Heart left ventricle (tissue), 16 donors: ENCODE measurements around the gene APOC4. TPM values are rescaled to one million over a fixed set of nuclear protein-coding genes. Genes with fewer than 3 reads are reported as not detected.
A peak's percentile ranks its signal among the peaks of the same experiment; 100 is the strongest.

Experiments used
- ATAC-seq, 4 donors: fragments of 200-7000 bp; cut with Tn5 transposase; one replicate each; pipeline ENCODE4 v1.9.1; 2020 to 2022; ENCODE audit warnings: moderate library complexity in 4 of 4, mild to moderate bottlenecking in 3 of 4, moderate number of reproducible peaks in 1 of 4
- DNase-seq, 5 donors: peaks; one replicate each; pipeline ENCODE4 v3.0.0-alpha.2; 2020
- H3K27ac ChIP-seq, 12 donors: fragments of 200-600 bp; sonication (generic) in 4 of 12; one replicate each; pipeline versions ENCODE4 v1.5.0 to v1.8.0; 2016 to 2022; ENCODE audit warnings: mild to moderate bottlenecking in 2 of 12
- H3K27me3 ChIP-seq, 9 donors: fragments of 200-600 bp; sonication (generic) in 2 of 9; one replicate each; pipeline versions ENCODE4 v1.5.1 to v1.8.0; 2016 to 2022; ENCODE audit warnings: mild to moderate bottlenecking in 3 of 9
- H3K36me3 ChIP-seq, 9 donors: fragments of 200-600 bp; sonication (generic) in 2 of 9; one replicate each; pipeline versions ENCODE4 v1.5.0 to v1.8.0; 2018 to 2022; ENCODE audit warnings: mild to moderate bottlenecking in 2 of 9
- H3K4me1 ChIP-seq, 12 donors: fragments of 200-600 bp; sonication (generic) in 4 of 12; one replicate each; pipeline versions ENCODE4 v1.5.0 to v1.8.0; 2016 to 2022; ENCODE audit warnings: mild to moderate bottlenecking in 3 of 12
- H3K4me3 ChIP-seq, 12 donors: fragments of 200-600 bp; sonication (generic) in 4 of 12; one replicate each; pipeline versions ENCODE4 v1.5.0 to v1.8.0; 2017 to 2022; ENCODE audit warnings: mild to moderate bottlenecking in 9 of 12, moderate library complexity in 4 of 12
- H3K9me3 ChIP-seq, 12 donors: fragments of 200-600 bp; sonication (generic) in 4 of 12; one replicate each; pipeline versions ENCODE4 v1.5.0 to v1.8.0; 2016 to 2022; ENCODE audit warnings: mild to moderate bottlenecking in 1 of 12
- CTCF ChIP-seq, 12 donors: fragments of 200-600 bp; sonication (generic) in 4 of 12; IDR thresholded peaks; one replicate each; pipeline versions ENCODE4 v1.5.0 to v1.8.0; 2018 to 2022; ENCODE audit warnings: antibody characterized with exemption in 12 of 12, mild to moderate bottlenecking in 5 of 12
- POLR2A ChIP-seq, 2 donors: fragments of 450-650 bp; IDR thresholded peaks; one replicate each; pipeline ENCODE4 v1.6.1; 2017; ENCODE audit warnings: antibody characterized with exemption in 2 of 2, mild to moderate bottlenecking in 2 of 2, moderate library complexity in 2 of 2
- WGBS, 4 donors: extraction: QIAGEN DNeasy Blood & Tissue Kit in 2 of 4; methylation state at CpG; one replicate each; pipeline versions ENCODE4 v1.1.5 to v1.1.7; 2013 to 2018; 5-methylcytosine and 5-hydroxymethylcytosine counted together
- intact Hi-C, 10 donors: fragments of 100-400 bp; cut with DNase I; formaldehyde crosslinking; loops; one replicate each; pipeline versions ENCODE4 v1.11.1 to v1.14.2; 2022
- polyA plus RNA-seq, 2 donors: library from polyadenylated mRNA; stranded (reverse); fragments of 200-250 nt; gene quantifications; one replicate each; pipeline ENCODE4 v1.2.3, GENCODE V29; 2013
- total RNA-seq, 9 donors: library from RNA; depleted of rRNA in 2 of 9; stranded (reverse); fragments of >200 nt in 2 of 9; fragmentation: NEBNext Ultra II Directional in 3 of 9; extraction: Animal tissue kit (Norgen Biotek cat#: 25700) in 3 of 9; gene quantifications; one replicate each; pipeline versions ENCODE4 v1.1.0 to v1.2.4, GENCODE V29; 2016 to 2023
- donor health status: ischemic (EF 13 %, LVEDD 7.1; RV severe dilation, severe dysfunction).
- donor health status: healthy with polysubstance abuse.
- donor health status: DM: no; HTN: yes; CAD: no.
- donor health status: DM: no; HTN: no; CAD: no.
- donor health status: ischemic (EF 25% LVEDD 6.9; RV normal size, moderate dysfunction).
- donor health status: ischemic (EF 25% LVEDD 5.7; RV mildly dilated, moderate dysfunction).
- donor health status: healthy.
- donor health status: DM: yes; HTN: yes; CAD: no.
- donor health status: ischemic (EF 35%, LVEDD 5.7; RV mildly dilated, moderate dysfunction).
- donor health status: nonischemic (EF 11% LVEDD 7.7; RV severe dilation, severe dysfunction).
- donor health status: DM: yes; HTN: yes; CAD: no.
- donor health status: PGD.
- donor health status: ischemic (EF 29% LVEDD 5.4; RV normal size, mild dysfunction).
- donor health status: nonischemic (EF 23%, LVEDD 6.1; RV moderate dilation, normal function).

Gene APOC4
- total and polyA plus RNA-seq, 11 donors, result not detected

- Histone ChIP-seq H3K9me3 (no peaks in the 10 kb centered on the region), H3K4me1 (peaks cover 0 to 66% (median 39%) of the 10 kb centered on the region in 12 donors), H3K4me3 (peak overlapping the region in 1 of 12 donors; percentile 72), H3K36me3 (peaks cover 0 to 29% (median 9%) of the 10 kb centered on the region in 9 donors), H3K27me3 (no peaks in the 10 kb centered on the region), H3K27ac (no peak overlapping the region)
- DNase-seq (no peak), ATAC-seq (no peak)
- 64 to 81% (median 77%) methylated on average over 7 of the region's 7 CpGs for WGBS, 4 donors
- TF ChIP-seq POLR2A (IDR thresholded peaks at IDR 0.05), result no peak
- TF ChIP-seq CTCF (IDR thresholded peaks at IDR 0.05), result no peak
- intact Hi-C loops, result loop anchor here in 3 of 10 donors (5.0 to 10.0 kb wide), 3 partner anchors 40 to 173 kb away; partner anchors contain the start of gene RELB (in 1 of the 3)
Observed at GRCh38 chr19:44957526-44957925, 15.5 kb downstream of the APOC4 start.

GRCh38 chr19:44958090-44958489 is 16.1 kb downstream of the APOC4 start:
- Histone ChIP-seq H3K4me3 (no peak overlapping the region), H3K9me3 (no peaks in the 10 kb centered on the region), H3K27ac (no peak overlapping the region), H3K4me1 (peaks cover 0 to 66% (median 39%) of the 10 kb centered on the region in 12 donors), H3K27me3 (no peaks in the 10 kb centered on the region), H3K36me3 (peaks cover 0 to 35% (median 14%) of the 10 kb centered on the region in 9 donors)
- intact Hi-C loops, result loop anchor here in 3 of 10 donors (5.0 to 10.0 kb wide), 3 partner anchors 39 to 173 kb away; partner anchors contain the start of gene RELB (in 1 of the 3)
- 77 to 83% (median 78%) methylated on average over 9 of the region's 9 CpGs for WGBS, 4 donors
- TF ChIP-seq POLR2A (IDR thresholded peaks at IDR 0.05), result no peak
- no peak for TF ChIP-seq CTCF (IDR thresholded peaks at IDR 0.05)
- DNase-seq (no peak), ATAC-seq (no peak)

GRCh38 chr19:44959691-44960090 is 17.7 kb downstream of the APOC4 start:
- H3K27me3 ChIP-seq, result no peaks in the 10 kb centered on the region
- H3K9me3 ChIP-seq, result no peaks in the 10 kb centered on the region
- DNase-seq, result no peak
- no peak for ATAC-seq
- peaks cover 0 to 50% (median 29%) of the 10 kb centered on the region in 9 donors for H3K36me3 ChIP-seq
- H3K4me1 ChIP-seq, result peaks cover 0 to 54% (median 30%) of the 10 kb centered on the region in 12 donors
- no peak overlapping the region for H3K4me3 ChIP-seq
- TF ChIP-seq CTCF (IDR thresholded peaks at IDR 0.05) (no peak), POLR2A (IDR thresholded peaks at IDR 0.05) (no peak)
- no peak overlapping the region for H3K27ac ChIP-seq
- WGBS, 4 donors, result 66 to 74% (median 69%) methylated on average over 5 of the region's 5 CpGs
- intact Hi-C loops, result loop anchor here in 3 of 10 donors (5.0 to 10.0 kb wide), 3 partner anchors 38 to 175 kb away; partner anchors contain the start of gene RELB (in 1 of the 3)

GRCh38 chr19:44960906-44961728 is 19.1 kb downstream of the APOC4 start:
- peak in 1 of 4 donors; percentile 32 for ATAC-seq
- 48 to 71% (median 62%) methylated on average over 7 to 8 of the region's 8 CpGs for WGBS, 4 donors
- no peaks in the 10 kb centered on the region for H3K27me3 ChIP-seq
- DNase-seq, result no peak
- peaks cover 0 to 48% (median 26%) of the 10 kb centered on the region in 12 donors for H3K4me1 ChIP-seq
- H3K36me3 ChIP-seq, result peaks cover 0 to 64% (median 43%) of the 10 kb centered on the region in 9 donors
- H3K27ac ChIP-seq, result no peak overlapping the region
- no peaks in the 10 kb centered on the region for H3K9me3 ChIP-seq
- no peak overlapping the region for H3K4me3 ChIP-seq
- no peak for TF ChIP-seq POLR2A (IDR thresholded peaks at IDR 0.05)
- no peak for TF ChIP-seq CTCF (IDR thresholded peaks at IDR 0.05)
- intact Hi-C loops, result no loop called here
